Globus pallidus (tissue), 1 donor: ENCODE data around the gene NIT2.

Experiments
- DNase-seq: peaks from one replicate; pipeline ENCODE4 v3.0.0-alpha.2; 2015; ENCODE audit warnings: low spot score

The NIT2 gene

GRCh38 chr3:100396967-100397366 is 62.4 kb downstream of the NIT2 start:
- no peak for DNase-seq

DNA sequence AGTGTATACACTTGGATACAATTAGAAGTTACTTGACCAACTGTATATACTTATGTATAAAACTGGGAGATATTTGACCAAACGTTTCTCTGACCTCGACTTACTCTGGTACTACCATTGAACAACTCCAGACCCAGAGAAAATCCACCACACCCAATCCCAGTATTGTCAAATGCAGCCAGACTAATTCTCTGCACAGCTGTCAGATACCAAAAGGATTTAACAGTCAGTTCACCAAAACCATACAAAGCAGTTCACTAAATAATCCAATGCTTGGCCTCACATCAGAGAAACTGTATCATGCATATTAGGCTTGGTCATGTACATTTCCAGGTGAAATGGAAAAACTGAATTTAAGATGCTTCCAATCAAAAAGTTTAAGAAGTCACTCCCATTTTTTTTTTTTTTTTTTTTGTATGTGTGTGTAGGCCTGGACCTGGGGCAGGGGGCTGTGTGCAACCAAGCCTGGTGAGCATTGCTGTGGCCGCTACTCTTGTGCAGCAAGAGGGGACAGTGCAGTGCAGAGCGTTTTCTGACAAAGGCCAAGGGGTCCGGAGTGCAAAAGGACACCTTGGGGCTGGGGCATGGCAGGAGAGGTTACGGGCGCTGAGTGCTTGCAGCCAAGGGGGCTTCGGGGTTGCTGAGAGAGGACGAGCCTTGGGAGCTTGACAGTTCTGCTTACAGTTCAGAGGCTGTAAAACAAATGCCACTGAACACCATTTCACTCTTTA is 64.9 kb downstream of the NIT2 start:
- DNase-seq = no peak

GRCh38 chr3:100400419-100400779 is 65.8 kb downstream of the NIT2 start:
- DNase-seq = peak; percentile 17

DNA sequence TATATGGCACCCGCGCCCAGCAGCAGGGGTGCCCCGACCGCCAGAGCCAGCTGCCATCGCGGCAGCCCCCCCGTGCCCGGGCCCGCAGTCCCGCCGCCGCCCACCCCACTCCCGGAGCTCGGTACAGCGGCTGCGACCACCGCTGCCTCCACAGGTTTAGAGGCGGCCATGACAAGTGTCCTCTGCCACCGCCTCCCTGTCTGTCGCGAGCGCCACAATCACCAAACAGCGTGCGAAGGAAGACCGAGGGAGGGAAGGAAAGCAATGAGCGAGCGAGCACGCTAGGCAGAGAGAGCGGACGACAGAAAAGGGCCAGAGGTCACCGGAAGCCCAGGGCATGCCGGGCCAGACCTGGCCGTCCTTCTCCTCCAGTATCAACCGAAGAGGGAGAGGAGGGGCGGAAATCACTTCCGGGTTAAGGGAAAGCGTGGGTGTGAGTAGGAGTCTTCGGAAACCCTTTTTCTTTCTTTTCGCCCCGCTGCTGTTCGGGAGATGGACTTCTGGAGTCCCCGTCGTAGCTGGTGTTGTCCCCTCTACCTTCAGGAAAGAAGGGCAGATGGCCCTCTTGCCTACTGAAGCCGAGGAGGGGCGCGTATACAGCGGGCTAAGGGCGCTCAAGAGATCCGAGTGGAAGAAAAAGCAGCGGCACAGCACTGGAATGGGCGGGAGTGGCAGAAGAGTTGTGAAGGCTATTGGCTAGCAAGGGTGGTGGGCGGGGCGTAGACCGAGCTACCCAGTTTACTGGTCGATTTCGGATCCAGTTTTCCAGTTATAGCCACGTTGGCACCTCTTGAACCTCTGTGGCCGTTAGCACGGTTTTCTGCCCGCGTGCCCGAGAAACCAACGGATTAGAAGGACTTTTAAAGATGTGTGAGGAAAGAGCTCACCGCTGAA is 66.5 kb downstream of the NIT2 start, which contains the start of the genes LNP1 and TOMM70:
Gene LNP1 (plus strand): TSS at position 760 of the 894 bp plus-strand sequence. CDS start 28,191 bp downstream, outside the sequence.
Gene TOMM70 (minus strand): TSS at position 310 of the 894 bp plus-strand sequence. CDS start 140 bp downstream, at position 170.
- DNase-seq = peak; percentile 97

- no peak for DNase-seq
Observed at GRCh38 chr3:100401674-100402041, 67.1 kb downstream of the NIT2 start.

DNA sequence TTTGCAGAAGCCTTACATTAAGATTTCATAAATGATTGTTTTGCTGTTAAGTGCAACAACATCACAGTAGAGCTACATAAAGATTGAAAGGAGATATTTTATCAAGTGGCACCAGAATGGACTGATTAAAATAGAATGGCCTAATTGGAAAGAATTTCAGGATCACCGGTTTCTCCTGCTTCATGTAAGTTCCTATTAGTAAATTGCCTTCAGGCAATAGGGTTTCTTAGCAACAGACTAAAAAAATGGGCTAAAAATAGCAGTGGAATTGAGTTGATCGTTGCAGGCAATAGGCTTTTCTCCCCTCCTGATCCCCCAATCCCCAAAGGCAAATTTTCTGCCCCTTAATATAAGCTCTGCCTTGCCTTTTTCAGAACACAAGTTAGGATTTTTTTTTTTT is 67.7 kb downstream of the NIT2 start:
- DNase-seq = no peak

- no peak for DNase-seq
Observed at GRCh38 chr3:100402891-100403290, 68.3 kb downstream of the NIT2 start.

- no peak for DNase-seq
Observed at GRCh38 chr3:100403362-100404249, 69.0 kb downstream of the NIT2 start.

- no peak for DNase-seq
Observed at GRCh38 chr3:100404250-100404548, 69.6 kb downstream of the NIT2 start.

DNA sequence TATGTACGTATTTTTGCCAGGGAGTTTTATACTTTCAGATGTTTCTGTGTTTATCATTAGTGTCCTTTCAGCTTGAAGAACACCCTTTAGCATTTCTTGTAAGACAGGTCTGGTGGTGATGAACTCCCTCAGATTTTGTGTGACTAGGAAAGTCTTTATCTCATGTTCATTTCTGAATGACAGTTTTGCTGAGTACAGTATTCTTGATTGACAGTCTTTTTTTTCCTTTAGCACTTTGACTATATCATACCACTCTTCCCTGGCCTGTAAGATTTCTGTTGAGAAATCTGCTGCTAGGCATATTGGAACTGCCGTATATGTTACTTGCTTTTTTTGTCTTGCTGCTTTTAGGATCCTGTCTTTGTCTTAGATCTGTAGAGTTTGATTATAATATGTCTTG is 72.6 kb downstream of the NIT2 start:
- DNase-seq = no peak

GRCh38 chr3:100407977-100408532 is 73.5 kb downstream of the NIT2 start:
- DNase-seq = no peak
